ENCODE data around the gene SULT4A1.

SULT4A1 gene

DNA sequence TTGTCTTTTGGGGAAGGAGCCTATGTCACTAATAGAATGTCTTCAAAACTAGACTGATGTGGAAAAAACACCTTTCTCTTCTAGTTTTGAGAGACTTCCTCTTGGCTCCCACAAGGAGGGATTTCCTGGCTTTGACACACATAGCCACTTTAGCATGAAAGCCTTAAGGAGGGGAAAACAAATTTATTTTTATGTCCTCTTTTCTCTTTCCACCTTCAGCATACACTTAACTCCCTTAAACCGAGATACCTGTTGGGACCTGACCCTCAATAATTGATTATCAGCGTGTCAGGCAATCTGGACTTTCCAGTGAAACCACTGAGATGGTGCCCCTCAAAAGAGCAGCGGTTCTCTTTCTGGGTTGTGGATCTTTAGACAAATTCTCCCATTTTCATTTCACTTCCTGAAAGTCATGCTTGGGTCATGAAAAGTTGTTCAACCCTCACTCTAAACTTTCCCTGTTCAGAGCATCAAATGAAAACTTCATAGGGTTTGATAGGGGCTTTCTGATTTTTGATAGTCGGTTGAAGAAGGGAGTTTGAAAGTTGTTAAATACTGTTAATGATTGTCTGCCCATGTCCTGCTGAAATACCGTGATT, 59.3 kb downstream of the SULT4A1 start:
- DNase-seq (ENCODE audit: low read depth in 2 of 2), result no peak

DNA sequence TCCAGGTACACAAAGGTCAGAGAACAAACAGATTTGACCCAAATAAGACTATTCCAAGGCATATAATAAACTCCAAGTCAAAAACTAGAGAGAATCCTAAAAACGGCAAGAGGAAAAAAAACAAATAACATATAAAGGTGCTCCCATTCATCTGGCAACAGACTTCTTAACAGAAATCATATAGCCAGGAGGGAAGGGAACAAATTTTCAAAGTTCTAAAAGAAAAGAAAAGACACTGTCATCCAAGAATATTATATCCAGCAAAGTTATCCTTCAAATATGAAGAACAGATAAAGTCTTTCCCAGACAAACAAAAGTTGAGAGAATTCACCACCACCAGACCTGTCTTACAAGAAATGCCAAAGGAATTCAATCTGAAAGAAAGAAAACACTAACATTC, 61.3 kb downstream of the SULT4A1 start:
- DNase-seq (ENCODE audit: low read depth in 2 of 2), result no peak

DNA sequence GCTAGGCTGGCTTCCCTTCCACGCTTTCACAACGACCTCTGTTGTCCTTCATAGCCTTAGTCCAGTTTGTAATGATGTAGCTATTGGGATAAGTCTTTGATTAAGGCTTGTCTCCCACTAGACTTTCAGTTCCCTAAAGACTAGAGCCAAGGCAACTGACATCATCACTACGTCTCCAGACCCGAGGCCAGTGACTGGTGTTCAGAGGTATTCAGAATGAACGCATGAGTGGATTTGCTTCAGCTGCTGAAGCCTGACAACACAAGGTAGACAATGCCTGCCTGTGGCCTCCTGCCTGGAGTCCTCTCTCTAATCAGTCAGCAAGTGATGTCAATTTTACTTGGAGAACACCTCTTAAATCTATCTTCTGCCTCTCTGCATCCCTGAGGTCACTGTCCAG, 63.8 kb downstream of the SULT4A1 start:
- DNase-seq (ENCODE audit: low read depth in 2 of 2), result no peak

DNA sequence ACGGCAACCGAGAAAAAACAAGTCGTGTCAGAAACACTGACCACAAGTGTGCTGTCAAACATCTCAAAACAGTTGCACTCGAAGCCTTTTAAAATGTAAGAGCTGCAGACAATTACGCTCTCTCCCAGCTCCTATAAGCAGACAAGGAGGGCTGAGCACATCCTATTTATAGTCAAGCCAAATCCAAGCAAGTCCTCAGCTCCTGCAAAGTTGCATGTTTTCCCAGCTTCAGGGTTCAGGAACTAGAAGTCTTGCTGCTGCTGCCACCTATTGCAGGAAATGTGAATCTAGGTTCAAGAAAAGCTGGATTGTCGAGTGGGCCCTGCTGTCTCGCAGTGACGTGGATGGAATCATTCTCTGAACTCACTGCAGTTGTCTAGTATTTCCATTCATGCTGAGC, 65.7 kb downstream of the SULT4A1 start:
- no peak for DNase-seq (ENCODE audit: low read depth in 2 of 2)

DNA sequence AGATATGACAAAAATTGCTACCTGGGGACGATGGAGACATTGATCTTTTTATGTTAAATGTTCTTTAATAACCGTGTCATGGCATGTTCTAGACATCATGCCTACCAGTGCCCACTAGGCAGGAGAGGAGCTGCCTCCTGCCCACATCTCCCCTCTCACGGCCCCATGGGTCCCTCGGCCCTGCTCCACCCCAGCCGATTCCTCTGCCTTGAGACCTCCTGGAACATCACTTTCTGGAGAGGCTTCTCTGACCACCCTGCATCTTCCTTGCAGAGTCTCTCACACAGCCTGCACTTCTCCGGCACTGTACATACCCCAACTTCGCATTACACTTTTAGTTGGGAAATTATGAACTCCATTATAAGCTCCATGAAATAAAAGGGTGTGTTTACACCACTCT, 67.0 kb downstream of the SULT4A1 start:
- no peak for DNase-seq (ENCODE audit: low read depth in 2 of 2)

DNA sequence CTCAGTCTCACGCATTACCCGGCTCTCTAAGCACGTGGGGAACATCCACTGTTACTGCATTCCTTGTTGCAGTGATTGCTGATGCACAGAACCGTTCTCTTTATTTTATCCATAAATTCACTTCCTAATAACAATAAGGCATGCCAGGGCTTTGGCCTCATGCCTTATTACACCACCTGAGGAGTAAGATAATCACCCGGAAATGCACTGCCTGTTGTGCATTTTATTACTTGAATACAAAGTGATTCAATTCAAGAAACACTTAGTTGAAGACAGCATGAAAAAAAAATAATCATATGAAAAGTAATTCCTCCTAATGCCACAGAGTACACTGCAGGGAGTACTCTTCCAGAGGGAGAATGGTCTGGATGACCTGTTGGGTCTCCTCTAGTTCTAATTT, 69.4 kb downstream of the SULT4A1 start:
- DNase-seq (ENCODE audit: low read depth in 2 of 2), result no peak

DNA sequence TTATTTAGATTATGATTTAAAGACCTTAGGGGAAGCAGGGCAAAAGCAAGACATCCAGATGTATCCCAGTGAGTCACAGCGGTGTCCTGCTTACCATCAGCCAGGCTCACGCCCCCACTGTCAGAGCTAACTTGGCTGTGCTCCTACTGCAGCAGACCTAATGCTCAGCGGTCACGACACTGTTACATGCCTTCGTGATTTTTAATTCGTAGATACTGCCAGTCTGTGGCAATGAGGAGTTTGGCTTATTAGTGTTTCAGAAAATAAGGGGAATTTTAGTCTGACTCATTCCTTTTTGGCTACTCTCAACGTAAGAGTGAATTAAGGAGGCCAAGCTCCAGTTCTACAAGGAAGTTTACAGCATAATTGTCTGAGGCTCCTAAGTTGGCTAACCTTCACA, 72.9 kb downstream of the SULT4A1 start:
- no peak for DNase-seq (ENCODE audit: low read depth in 2 of 2)

DNA sequence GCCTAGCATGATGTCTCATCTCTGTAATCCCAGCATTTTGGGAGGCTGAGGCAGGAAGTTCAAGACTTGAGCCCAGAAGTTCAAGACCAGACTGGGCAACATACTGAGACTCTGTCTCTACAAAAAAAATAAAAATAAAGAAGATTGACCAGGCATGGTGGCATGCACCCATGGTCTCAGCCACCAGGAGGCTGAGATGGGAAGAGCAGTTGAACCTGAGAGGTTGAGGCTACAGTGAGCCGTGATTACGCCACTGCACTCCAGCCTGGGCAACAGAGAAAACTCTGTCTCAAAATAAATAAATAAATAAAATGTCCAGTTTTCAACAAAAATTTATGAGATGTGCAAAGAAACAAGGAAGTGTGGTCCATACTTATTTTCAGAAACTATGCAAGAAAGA, 78.5 kb downstream of the SULT4A1 start:
- no peak for DNase-seq (ENCODE audit: low read depth in 2 of 2)

DNA sequence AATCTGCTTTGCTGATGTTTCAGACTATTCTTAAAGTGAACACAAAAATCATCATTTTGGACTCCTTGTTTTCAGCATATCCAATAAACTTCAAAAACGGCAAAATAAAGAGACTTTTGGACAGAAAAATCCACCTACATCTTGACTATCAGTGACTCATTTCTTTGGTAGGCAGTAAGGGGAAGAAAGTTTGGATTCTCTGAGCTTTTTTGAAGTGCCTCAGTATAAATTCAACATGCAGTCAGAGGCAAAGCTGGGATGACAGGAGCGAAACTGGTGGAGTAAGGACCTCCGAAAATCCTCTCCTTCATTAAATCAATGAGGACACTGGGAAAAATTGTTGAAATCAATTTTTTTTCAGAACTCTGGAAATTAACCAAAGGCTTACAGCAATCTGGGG, 79.9 kb downstream of the SULT4A1 start:
- no peak for DNase-seq (ENCODE audit: low read depth in 2 of 2)

DNA sequence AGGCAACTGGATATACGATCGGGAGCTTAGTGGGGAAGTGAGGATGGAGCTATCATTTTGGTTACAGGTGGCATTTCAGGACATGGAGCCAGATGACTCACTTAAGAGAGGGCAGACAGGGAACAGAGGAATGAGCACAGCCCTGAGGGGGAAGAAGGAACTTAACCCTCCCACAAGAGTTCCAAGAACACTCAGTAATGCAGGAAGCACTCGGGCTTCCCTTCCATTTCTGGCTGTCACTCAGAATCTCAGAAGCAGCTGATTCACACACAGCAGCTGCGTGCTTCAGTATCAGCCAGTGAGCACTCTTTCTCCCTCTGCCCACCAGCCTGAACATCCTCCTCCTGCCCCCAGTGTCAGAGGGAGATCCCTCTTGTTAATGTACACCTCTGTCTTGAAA, 85.0 kb downstream of the SULT4A1 start:
- DNase-seq (ENCODE audit: low read depth in 2 of 2), result no peak

DNA sequence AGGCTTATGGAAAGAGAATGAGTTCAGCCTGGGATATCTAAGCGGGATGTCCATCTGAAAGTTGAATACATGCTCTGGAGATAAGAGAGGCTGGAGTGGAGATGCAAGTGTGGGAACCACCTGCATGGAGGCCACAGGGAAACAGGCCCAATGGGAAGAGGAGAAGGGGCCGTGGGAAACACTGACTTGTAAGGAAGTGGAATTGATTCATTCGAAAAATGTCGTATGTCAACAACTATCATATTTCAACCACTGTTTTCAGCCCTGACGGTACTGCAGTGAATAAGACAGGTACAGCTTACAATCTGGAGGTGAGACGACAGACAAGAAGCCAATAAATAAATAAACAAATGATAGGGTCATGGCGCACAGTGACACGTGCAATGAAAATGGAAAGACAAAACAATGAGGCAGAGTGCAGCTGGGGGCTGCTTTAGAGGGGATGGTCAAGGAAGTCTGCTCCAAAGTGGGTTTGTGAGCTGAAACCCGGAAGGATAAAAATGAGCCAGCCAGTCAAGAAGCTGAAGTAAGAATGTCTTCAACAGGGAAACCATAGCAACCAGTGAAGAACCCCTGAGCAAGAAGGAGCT, 86.1 kb downstream of the SULT4A1 start:
- DNase-seq (ENCODE audit: low read depth in 2 of 2), result no peak

All from stimulated activated CD8-positive, alpha-beta memory T cell treated with anti-CD3 and anti-CD28 coated beads, Interleukin-15, amount 100 ng/mL, for 48 hours (primary cell).